Activated naive CD4-positive, alpha-beta T cell (primary cell): ENCODE data around the gene USF1.
"Not testable (repeated sequence)": the region's sequence is repeated elsewhere in the genome, so short reads cannot be mapped to it uniquely, and the experiment has no call there.

Source experiments
- DNase-seq, 4 experiments: peaks; one replicate each; lab custom pipeline; 2025; lab: John Stamatoyannopoulos, UW

USF1 gene

DNA sequence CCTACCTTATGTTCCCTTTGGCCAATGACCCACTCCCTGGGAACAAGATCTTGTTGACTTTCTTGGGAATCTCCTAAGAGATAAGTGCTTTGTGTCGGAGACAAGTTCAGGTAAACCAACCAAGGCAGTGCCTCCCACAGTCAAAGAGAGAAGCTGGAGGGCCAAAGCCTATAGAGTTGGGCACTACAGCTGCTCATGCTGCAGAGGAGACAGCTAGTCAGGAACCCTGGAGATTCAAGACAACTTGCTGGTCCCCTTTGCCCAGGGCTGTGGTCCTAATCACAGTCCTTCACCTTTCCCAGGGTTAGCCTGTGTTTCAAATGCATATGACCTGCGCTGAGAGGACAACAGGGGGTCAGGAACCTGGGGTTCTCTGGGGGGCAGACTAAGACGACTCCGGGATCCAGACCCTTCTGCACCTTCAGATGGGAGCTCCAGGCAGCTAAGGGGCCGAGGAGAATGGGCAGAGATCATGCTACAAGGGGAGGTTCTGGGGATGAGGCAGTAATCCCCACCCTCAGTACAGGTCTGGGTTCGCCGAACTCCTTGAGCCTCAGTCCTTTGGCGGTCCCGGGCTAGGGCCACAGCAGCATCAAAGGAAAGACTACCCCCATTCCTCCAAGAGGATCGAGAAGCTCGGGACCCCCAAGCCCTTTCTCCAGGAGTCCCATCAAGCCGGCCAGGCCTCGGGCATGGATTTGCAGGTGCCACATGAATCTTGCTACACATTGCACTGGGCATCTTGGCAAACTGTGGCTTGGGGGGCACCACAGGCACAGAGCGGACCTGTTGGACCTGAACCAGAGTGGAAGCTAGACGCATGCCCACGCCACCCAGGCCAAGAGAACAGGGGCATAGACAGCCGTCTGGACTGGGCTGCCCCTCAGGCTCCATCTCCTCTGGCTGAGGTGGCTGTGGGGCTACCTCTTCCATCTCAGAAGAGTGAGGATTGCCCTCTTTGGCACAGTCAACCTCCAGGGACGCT is 2.0 kb upstream of the USF1 start:
- DNase-seq: no peak

DNA sequence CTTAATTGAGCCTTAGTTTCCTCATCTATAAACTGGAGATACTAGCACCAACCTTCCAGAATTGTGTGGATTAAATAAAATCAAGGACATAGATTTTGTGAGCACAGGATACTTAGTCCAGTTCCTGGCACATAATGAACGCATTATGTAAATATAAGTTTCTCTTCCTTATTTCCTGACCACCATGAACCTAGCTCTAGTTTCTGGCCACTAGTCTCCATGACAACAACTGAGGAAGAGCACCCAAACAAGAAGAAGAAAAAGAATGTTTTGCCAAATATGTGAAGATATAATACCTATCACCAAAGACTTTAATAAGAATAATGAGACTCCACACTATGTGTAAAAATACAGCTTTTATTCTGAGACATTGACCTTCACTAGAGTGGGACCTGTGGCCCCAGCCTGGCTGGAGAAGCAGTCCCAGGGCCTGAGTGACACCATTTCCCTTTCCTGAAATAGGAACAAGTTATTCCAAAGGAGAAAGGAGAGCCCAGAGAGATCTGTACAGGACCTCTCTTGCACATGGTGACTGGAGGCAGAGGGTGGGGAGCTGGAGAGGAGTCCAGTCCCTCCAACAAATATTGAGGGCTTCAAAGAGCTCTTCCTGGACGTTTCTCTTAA is 940 bp upstream of the USF1 start:
- no peak for DNase-seq

DNA sequence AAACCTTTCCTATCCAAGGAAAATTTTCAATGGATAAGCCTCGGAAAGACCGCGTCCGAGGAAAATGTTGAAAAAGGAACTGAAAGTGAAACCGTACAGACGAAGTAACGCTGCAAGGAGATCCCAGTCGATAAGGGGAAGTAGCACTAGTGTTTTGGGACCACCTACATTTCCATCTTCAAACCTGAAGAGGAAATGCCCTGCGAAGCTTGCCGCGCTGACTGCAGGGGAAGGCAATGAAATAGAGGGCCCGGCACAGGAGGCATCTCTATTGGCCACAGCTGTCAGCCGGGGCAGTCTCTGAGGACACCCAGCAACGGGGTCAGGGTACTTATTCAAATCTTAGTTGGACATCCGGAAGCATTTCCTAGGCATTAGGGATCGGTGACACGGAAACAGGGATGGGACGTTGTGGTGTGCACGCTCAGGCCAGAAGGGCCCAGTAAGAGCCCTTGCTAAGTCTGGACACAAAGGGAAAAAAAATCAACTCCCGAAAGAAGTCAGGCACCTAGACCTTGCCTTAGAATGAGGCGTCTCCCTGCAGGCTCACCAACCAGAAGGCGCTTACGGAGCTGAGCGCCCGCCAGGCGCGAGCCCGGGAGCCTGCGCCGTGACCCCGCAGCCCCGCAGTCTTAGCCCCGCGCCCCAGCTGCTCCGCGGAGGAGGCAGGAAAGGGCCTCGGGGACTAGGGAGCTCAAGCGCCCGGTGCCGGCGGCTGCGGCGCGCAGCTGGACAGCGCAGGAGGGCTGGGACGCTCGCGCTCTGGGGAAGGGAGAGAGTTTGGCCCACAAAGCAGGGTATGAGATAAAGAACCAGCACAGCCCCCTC is 655 bp downstream of the USF1 start:
- DNase-seq: peak in 3 of 4 experiments; percentile 9 to 41 (median 28)

DNA sequence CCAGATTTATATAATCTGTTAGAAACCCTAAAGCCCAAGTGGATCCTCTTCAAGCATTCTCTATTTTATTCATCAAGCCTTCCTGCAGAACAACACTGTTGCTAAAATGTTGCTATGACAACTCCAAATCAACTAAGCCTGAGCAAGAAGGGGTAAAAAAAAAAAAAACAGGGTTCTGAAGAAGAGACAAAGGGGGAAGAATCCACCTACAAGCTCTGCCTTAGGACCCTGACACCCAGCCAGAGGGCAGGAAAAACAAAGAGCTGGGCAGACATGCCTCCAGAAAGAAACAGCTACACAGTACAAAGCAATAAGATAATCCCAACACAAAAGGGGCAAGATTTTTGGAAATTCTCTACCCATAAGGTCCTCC is 1.3 kb downstream of the USF1 start:
- DNase-seq: no peak

DNA sequence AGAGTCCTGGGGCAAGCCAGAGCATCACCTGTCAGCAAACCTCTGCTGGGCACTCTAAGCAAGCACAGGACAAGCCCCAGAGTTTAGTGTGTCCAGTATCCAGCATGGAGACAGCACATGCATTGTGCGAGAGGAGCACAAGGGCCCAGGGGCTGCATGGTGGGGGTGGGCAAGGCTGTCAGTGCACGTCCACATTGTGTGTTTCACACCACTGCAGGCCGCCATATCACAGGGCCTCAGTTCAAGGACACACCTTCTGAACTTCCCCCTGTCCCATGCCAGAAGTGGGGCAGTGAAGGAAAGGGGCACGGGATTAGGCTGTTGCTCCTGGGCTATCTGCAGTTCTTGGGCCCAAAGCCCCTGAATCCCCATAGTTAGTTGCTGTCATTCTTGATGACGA is 6.2 kb downstream of the USF1 start:
- DNase-seq: no peak

DNA sequence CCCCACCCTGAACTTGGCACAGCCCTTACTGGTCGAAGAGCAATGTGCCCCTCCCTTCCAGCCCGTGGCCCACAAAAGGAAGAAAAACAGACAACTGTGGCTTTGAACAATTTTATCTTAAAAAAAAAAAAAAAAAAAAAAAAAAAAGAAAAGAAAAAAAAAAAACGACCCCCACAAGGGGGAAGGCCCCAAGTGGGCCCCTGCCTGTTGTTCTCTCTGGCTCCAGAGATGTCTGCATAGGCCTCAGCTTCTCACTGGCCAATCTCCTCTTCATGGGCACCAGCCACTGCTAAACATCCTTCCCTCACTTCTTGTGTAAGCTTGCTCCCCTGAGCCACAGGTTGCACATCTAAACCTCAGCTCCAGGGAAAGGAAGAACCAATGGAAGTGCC is 6.6 kb downstream of the USF1 start:
- DNase-seq: no peak

DNA sequence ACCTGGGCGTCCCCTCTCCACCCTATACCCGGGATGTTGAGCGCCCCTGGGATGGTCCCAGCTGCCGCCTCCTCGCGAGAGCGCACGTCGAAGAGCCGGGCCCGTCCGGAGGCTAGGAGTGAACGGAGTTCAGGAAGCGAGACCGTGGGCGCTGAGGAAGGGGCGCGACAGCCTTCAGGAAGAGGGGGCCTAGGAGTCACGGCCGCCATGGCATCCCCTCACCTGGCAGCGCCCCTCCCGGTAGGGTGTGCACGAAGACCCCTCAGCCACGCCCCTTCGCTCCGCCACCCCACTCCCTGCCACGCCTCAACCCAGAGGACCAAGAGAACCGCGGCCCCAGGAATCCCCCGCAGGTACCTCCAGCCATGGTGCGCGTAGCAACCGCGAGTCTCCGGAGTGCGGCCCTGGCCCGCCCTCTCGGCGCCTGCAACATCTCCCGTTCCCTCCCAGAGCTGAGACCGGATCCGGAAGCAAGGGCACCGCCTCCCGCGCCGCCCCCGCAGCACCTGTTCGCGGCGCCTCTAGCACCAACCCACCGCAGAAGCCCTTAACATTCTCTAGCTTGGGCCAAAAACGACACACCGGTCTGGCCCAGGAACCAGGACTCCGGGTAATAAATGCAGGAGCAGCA is 7.1 kb downstream of the USF1 start, which contains the start of gene TSTD1:
TSS of gene TSTD1 (minus strand) at position 442 of the 631 bp plus-strand sequence. CDS start at position 367, 75 bp downstream.
- peak; percentile 54 to 84 (median 72) for DNase-seq

DNA sequence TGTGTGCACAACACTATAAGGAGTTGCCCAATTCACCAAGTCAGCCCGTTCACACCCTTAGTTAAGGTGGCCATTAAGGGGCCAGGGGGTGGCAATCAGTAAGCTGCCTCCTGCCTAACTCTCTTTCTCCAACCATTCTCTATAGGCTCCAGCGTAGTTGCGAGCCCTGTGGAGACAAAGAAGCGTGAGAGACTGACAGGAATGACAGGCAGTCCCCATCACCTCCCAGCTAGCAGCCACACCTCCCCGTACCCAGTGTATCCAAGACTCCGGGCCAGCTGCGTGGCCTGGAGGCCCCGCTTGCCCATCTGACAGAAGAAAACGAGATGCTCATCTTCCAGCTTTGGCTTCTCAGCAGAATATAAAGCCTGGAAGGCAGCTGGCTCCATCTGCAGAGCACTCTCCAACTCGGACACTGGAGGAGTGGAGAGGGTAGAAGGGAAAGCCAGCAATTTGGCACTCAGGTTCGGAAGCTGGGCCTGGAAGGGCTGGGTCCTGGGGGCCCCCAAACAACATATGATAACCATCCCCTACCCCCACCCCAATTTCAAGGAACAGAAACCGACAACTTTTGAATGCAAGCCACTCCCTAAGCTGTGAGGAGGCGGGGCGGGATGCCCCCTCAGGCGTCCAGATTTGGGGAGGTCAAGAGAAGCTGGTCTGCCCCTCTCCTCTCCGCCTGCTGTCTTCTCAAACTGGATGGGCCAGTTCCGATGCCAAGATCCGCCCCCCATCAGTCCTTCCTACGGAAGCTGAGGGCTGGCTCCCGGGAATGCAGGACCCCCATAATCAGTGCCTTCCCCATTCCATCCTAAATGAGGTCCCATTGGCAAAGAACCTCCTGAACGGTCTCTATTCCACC is 7.9 kb downstream of the USF1 start:
- no peak for DNase-seq

DNA sequence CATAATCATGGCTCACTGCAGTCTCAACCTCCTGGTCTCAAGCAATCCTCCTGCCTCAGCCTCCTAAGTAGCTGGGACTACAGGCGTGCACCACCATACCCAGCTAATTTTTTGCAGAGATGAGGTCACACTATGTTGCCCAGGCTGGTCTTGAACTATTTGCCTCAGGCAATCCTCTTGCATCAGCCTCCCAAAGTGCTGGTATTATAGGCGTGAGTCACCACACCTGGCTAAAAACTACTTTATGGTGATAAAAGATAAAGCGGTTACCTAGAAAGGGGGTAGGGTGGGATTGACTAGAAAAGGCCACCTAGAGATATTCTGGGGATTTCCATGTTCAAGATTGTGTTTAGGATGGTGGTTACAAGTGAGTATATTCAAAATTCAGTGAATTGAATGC is 12.0 kb downstream of the USF1 start:
- no peak for DNase-seq

DNA sequence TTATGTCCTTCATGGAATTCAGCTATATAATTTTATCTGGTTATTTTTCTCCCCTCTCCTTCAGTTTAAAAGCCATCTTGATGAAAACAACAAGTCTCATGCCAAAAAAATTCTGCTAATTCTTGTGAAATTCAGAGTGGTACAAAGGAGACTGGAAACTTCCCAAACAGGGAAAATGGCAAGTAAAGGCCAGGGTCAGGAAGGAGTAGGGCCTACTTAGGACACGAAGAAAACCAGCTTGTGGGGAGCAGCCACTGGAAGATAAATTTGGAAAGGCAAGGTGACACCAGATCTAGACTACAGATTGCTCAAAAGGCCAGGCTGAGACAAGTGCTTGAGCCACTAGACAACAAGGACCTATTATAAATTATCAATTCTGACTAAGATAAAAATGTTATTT is 13.4 kb downstream of the USF1 start:
- DNase-seq: no peak

DNA sequence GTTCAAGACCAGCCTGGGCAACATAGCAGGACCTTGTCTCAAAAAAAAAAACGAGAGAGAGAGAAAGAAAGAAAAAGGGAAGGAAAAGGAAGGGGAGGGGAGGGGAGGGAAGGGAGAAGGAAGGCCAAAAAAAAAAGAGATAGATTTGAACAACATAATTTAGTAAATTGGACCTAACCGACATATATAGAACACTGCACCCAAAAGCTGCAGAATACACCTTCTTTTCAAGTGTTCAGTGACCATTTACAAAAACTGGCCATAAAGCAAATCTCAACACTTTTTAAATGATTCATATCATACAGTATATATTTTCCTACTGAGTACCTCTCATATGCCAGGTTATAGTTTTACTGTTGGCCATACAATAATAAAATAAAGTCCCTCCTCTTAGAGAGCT is 13.9 kb downstream of the USF1 start:
- DNase-seq: no peak

DNA sequence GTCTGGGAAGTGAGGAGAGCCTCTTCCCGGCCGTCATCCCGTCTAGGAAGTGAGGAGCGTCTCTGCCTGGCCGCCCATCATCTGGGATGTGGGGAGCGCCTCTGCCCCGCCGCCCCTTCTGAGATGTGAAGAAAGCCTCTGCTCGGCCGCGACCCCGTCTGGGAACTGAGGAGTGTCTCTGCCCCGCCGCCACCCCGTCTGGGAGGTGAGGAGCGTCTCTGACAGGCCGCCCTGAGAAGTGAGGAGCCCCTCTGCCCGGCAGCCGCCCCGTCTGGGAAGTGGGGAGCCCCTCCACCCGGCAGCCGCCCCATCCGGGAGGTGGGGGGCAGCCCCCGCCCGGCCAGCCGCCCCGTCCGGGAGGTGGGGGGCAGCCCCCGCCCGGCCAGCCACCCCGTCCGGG is 16.3 kb downstream of the USF1 start:
- not testable (repeated sequence) for DNase-seq

DNA sequence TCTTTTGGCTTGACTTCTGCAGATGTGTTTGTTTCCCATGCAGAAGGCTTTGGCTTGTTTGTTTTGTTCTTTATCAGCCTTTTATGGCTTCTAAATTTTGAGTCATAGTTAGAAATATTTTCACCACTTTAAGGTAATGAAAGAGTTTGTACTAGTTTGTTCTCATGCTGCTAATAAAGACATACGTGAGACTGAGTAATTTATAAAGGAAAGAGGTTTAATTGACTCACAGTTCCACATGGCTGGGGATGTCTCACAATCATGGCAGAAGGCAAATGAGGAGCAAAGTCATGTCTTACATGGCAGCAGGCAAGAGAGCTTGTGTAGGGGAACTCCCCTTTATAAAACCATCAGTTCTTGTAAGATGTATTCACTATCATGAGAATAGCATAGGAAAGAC is 18.8 kb downstream of the USF1 start:
- not testable (repeated sequence) for DNase-seq

DNA sequence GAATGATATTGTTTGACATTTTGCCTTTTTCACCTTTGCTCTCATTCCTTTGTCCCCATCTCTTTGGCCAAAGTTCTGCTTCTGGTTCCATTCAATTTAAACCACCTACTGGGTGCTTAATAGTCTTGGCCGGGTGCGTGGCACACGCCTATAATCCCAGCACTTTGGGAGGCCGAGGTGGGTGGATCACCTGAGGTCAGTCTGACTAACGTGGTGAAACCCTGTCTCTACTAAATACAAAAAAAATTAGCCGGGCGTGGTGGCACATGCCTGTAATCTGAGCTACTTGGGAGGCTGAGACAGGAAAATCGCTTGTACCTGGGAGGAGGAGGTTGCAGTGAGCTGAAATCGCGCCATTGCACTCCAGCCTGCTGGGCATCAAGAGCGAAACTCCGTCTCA is 23.3 kb downstream of the USF1 start:
- not testable (repeated sequence) for DNase-seq

DNA sequence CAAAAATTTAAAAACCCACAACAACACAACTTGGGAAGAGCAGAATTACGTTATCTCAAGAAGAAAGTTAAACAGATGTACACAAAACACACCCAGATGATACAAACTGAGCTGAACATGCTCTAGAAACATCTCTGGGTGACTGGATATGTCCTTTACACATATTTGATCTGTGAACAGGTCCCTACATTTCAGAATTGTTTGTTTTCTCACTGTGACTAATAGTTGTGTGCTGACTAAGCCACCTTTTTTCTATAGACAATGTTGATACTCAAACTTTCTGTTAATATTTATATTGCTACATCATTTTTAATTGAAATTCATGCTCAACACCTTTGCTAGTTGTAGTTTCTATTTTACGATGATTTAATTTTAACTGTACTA is 23.8 kb downstream of the USF1 start:
- DNase-seq: no peak

DNA sequence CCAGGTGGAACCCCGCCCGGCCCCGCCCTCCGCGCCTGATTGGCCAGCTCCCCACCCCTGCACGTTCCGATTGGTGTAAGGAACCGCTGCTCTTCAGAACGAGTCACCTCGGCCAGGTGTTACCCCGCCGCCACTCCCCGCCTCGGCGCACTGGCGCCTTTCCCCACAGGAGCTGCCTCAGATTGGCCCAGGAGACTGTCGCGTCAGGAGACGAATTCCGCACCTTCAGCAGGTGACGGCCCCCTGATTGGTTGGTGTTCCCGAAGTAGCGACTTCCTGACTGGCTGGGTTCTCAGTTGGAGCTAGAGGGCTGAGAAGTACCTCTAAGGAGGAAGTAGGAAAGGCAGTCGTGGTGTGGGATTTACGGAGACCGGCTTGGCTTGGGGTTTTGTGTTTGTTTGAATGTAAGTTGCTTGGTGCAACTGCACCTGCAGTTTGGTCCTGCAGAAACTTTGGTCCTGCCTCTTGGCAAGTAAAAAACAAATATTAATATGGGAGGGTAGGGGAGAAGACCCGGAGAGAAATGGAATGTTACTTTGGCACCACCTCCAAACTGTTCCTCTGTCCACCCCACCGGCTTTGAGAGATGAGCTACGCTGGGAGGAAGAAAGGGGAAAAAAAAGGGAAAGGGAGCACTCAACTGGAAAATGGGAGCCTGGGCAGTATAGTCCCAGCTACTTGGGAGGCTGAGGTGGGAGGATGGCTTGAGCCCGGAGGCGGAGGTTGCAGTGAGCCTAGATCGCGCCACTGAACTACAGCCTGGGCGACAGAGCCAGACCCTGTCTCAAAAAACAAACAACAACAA is 24.4 kb downstream of the USF1 start:
- peak; percentile 44 to 85 (median 71) for DNase-seq

DNA sequence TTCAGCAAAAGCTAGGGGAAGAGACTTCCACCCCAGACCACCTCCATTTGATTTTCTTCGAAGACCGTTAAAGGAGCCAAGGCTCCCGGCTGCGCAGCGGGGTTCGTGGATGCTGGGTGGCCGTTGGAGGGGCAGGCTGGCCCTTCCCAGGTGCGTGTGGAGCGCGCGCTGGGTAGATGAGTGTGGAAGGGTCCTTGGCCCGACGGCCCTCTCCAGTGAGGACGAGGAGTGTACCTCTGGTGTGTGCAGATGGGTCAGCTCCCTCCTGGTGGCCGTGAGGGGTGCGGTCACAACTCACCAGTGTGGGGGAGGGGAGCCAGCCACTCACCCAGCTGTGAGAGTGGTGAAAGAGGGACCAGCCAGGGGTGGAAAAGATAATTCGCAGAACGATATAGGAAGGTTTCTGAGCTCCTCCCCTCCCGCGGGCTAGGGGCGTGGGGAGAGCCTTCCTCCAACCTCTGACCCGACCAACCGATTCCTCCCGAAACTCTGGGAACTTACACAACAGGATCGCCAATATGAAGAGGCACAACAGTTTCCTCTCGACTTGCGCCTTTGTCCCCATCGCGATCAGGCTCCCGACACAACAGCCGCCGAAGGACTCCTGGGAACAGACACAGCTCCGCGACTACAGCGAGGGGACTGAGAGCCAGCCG is 25.1 kb downstream of the USF1 start, which contains the start of gene F11R:
TSS of gene F11R (minus strand) at position 644 of the 656 bp plus-strand sequence. CDS start at position 565, 79 bp downstream.
- DNase-seq: peak in 1 of 4 experiments; percentile 43

DNA sequence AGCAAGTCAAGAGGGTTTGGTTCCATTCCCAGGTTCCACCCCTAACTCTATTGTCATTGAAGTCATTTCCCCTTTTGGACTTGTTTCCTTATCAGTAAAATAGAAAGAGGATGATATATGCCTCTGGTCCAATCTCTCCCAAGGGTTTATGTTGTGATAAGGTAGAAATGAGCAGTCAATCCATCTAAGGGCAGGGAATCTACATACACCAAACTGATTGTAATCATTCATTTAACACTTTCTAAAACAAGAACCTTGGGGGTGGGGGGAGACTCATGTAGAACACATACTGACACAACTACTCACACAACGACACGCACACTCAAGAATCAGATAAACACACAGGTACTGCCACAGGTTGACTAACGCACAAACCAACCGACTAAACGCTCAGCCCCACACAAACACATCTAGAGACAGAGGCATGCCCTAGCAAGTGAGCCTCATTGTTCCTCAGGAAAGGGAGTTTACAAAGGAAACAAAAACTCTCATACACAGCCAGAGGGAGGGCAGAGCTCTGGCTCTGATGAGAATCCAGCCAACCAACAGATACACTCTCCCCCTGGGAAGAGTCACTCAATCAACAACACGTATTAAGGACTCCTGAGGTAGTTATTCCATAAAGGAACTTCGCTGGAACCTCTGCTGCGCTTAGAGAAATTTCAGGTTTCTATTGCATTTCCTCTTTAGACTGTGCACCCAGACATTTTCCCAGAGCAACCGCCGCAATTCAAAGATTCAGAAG is 25.9 kb downstream of the USF1 start:
- DNase-seq: no peak
